GM21723 (cell line): Measurements from ENCODE around the gene NPTX1.

Source experiments
- ATAC-seq: cut with Tn5 transposase; IDR thresholded peaks from one replicate; pipeline ENCODE4 v1.9.1; 2021; ENCODE audit warnings: mild to moderate bottlenecking, moderate library complexity; ENCODE audit not compliant: unreplicated experiment

The NPTX1 gene

GRCh38 chr17:80481284-80482057 is 5.1 kb upstream of the NPTX1 start:
- ATAC-seq: no peak

- no peak for ATAC-seq
Measured at GRCh38 chr17:80480248-80480647, 3.8 kb upstream of the NPTX1 start.

GRCh38 chr17:80479246-80479566 is 2.8 kb upstream of the NPTX1 start:
- no peak for ATAC-seq

- ATAC-seq: no peak
Measured at GRCh38 chr17:80478487-80479245, 2.3 kb upstream of the NPTX1 start.

GRCh38 chr17:80477647-80478478 is 1.5 kb upstream of the NPTX1 start:
- no peak for ATAC-seq

GRCh38 chr17:80476877-80477646 is 655 bp upstream of the NPTX1 start:
- no peak for ATAC-seq

GRCh38 chr17:80474961-80475909 is 1.2 kb downstream of the NPTX1 start:
- no peak for ATAC-seq

GRCh38 chr17:80474231-80474960 is 2.0 kb downstream of the NPTX1 start:
- ATAC-seq: no peak

GRCh38 chr17:80473701-80474100 is 2.7 kb downstream of the NPTX1 start:
- ATAC-seq: no peak

GRCh38 chr17:80472996-80473395 is 3.4 kb downstream of the NPTX1 start:
- ATAC-seq: no peak

- ATAC-seq: no peak
Measured at GRCh38 chr17:80471922-80472321, 4.5 kb downstream of the NPTX1 start.

GRCh38 chr17:80470603-80471002 is 5.8 kb downstream of the NPTX1 start:
- ATAC-seq: no peak

- ATAC-seq: no peak
Measured at GRCh38 chr17:80469667-80470066, 6.7 kb downstream of the NPTX1 start.

GRCh38 chr17:80468781-80469493 is 7.5 kb downstream of the NPTX1 start:
- ATAC-seq: no peak

GRCh38 chr17:80468242-80468641 is 8.2 kb downstream of the NPTX1 start:
- ATAC-seq: no peak

GRCh38 chr17:80466188-80466705 is 10.2 kb downstream of the NPTX1 start:
- no peak for ATAC-seq

- no peak for ATAC-seq
Measured at GRCh38 chr17:80465327-80465974, 11.0 kb downstream of the NPTX1 start.

GRCh38 chr17:80464486-80464885 is 11.9 kb downstream of the NPTX1 start:
- ATAC-seq: no peak
